ENCODE results near the gene SIX4.

The SIX4 gene

DNA sequence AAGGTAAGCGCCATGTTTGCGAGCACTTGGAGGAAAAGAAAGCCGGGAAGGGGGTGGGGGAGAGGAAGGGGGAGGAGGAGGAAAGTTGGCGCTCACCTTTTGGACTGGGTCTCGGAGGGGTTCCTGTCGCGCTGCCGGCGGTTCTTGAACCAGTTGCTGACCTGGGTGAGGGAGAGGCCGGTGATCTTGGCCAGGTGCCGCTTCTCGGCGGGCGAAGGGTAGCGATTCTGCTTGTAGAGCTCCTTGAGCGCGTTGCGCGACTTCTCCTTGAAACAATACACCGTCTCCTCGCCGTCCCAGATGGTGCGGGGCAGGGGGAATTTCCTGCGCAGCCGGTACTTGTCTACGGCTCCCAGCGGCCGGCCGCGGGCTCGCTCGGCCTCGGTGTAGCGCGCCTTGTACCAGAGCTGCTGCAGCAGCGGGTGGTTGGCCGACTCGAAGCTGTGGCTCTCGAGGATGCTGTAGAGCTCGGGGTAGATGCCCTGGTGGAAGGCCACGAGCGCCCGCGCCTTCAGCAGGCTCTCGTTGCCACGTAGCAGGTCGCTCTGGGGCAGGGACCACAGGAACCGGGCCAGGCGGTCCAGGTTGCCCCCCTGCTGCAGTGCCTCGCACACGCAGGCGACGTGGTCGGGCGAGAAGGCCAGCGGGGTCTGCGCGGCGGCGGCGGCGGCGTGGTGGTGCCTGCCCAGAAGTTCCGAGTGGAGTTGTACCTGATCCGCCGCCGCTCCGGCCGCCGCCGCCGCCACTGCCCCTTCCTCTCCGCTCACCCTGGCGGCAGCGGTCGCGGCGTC lies 840 bp downstream of the SIX4 start:
- Histone ChIP-seq H3K36me3 (replicated peaks) (peaks cover 9% of the 10 kb centered on the region), H3K27ac (peak overlapping the region; percentile 54), H3K4me3 (ENCODE audit: low read depth, low read length) (peak overlapping the region; percentile 92), H3K27me3 (replicated peaks) (no peaks in the 10 kb centered on the region)
- DNase-seq: peak; percentile 52
- TF ChIP-seq, protein P1, sequence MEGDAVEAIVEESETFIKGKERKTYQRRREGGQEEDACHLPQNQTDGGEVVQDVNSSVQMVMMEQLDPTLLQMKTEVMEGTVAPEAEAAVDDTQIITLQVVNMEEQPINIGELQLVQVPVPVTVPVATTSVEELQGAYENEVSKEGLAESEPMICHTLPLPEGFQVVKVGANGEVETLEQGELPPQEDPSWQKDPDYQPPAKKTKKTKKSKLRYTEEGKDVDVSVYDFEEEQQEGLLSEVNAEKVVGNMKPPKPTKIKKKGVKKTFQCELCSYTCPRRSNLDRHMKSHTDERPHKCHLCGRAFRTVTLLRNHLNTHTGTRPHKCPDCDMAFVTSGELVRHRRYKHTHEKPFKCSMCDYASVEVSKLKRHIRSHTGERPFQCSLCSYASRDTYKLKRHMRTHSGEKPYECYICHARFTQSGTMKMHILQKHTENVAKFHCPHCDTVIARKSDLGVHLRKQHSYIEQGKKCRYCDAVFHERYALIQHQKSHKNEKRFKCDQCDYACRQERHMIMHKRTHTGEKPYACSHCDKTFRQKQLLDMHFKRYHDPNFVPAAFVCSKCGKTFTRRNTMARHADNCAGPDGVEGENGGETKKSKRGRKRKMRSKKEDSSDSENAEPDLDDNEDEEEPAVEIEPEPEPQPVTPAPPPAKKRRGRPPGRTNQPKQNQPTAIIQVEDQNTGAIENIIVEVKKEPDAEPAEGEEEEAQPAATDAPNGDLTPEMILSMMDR (IDR thresholded peaks at IDR 0.05; ENCODE audit: low read depth, low read length, missing control alignments): no peak
- in situ Hi-C loops (cut with HindIII; ENCODE audit: low pct_ligation_motif_present, low sequenced_read_pairs): no loop called here

DNA sequence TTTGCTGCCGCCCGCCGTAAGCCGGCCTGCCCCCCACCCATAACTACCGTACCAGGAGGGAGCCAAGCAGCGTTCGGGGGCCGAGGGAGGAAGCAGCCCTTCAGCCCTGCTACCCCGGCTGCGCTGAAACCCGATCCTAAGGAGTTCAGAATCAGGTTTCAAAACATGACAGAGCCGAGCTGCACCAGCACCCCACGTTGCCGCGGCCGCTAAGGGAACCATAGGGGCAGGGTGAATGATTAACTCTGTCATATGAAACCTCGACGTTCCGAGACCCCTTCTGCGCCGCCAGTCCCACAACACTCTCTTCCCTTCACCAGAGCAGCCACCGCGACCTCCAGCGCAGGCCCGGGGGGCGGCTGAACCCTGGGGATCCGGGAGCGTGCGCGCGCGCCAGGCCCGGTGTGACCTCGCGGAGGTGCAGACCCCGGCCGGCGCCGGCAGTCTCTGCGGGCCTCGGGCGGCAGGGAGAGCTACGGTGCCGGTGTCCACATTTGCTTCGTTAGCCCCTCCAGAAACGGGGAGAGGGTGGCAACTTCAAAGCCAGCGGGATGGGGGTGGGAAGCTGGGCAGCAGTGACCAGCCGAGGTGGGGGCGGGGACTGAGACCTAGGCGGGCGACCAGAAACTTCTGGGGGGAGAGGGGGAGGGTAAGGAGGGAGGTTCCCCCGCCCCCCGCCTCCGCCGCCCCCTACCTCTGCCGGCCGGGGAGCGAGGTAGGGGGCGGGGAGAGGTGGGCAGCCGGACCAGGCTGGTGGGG lies 1.6 kb downstream of the SIX4 start:
- DNase-seq: peak; percentile 48
- H3K27ac ChIP-seq: peak overlapping the region; percentile 54

DNA sequence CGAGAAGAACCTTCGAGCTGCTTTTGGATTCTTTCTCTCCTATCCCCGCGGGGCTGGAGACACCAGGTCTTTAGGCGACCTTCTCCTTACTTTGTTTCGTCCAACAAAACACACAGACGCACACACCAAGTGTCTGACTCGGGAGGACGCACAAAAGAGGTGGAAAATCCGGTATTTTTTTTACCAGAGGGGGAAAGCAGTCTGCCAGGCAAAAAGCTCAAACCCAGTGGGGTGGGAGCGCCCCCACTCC lies 2.1 kb downstream of the SIX4 start:
- no peak for DNase-seq
- H3K27me3 ChIP-seq (replicated peaks): no peaks in the 10 kb centered on the region

More for the DNA sequence above, 1.6 kb downstream of the SIX4 start:
- TF ChIP-seq, protein P1 (IDR thresholded peaks at IDR 0.05; ENCODE audit: low read depth, low read length, missing control alignments): no peak
- Histone ChIP-seq H3K4me3 (ENCODE audit: low read depth, low read length) (peak overlapping the region; percentile 92), H3K27me3 (replicated peaks) (no peaks in the 10 kb centered on the region), H3K36me3 (replicated peaks) (peaks cover 9% of the 10 kb centered on the region)
- in situ Hi-C loops (cut with HindIII; ENCODE audit: low pct_ligation_motif_present, low sequenced_read_pairs): no loop called here

DNA sequence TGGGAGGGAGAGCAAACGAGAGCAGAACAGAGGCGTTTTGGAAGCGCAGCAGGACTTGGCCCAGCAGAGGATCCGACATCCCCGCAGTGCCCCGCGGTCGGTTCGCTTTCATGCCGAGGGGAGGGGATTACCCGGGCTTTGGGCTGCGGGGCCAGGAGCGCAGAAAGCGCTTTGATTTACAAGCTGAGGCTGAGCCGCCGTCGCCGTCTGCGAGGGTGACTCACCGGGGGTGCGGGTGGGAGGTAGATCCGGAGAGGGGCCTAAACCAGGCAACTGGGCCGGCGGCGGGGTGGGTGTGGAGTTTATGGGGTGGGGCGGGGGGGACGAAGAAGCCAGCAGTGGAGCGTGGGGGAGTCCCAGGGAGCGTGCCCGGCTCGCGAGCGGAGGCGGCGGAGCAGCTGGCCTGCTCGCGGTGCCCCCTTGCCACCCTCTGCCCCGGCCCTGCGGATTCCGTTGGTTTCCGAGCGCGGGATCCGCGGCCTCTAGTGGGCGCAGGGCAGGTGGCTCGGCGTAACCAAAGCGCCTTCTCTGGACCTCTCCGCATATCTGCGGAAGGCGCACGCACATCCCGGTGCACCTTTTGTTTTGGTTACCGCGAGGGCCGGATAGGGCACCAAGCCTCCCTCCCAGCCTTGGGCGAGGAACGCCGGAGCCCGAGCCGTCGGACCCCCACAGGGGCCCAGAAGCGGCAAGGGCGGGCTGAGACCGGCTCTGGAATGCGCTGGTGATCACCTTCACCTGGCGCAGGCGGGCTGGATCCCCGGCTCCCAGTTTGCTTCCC lies 2.6 kb downstream of the SIX4 start:
- Histone ChIP-seq H3K4me3 (ENCODE audit: low read depth, low read length) (peak overlapping the region; percentile 92), H3K27ac (peak overlapping the region; percentile 20), H3K36me3 (replicated peaks) (peaks cover 9% of the 10 kb centered on the region), H3K27me3 (replicated peaks) (no peaks in the 10 kb centered on the region)
- TF ChIP-seq, protein P1 (IDR thresholded peaks at IDR 0.05; ENCODE audit: low read depth, low read length, missing control alignments): peak; percentile 64
- peak; percentile 47 for DNase-seq
- in situ Hi-C loops (cut with HindIII; ENCODE audit: low pct_ligation_motif_present, low sequenced_read_pairs): no loop called here

More for the DNA sequence above, 2.1 kb downstream of the SIX4 start:
- H3K27ac ChIP-seq: peak overlapping the region; percentile 20
- TF ChIP-seq, protein P1 (IDR thresholded peaks at IDR 0.05; ENCODE audit: low read depth, low read length, missing control alignments): no peak
- peaks cover 9% of the 10 kb centered on the region for H3K36me3 ChIP-seq (replicated peaks)
- in situ Hi-C loops (cut with HindIII; ENCODE audit: low pct_ligation_motif_present, low sequenced_read_pairs): no loop called here
- H3K4me3 ChIP-seq (ENCODE audit: low read depth, low read length): peak overlapping the region; percentile 92

DNA sequence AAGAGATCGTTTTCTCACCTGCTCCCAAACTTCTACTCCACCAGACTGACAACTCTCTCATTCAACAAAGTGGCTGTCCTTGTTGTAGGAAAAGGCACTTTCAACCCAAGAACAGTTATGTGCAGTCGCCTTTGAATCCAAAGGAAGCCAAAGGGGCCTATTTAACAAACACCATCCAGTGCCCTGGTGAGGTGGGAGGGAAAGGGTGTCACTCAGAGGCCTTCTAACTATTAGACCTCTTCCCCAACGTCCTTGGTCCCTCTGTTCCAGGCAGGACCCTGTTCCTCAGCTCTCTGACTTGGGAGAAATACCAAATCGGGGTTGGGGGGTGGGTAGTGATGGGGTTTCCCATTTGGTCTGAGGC lies 3.2 kb downstream of the SIX4 start:
- TF ChIP-seq, protein P1 (IDR thresholded peaks at IDR 0.05; ENCODE audit: low read depth, low read length, missing control alignments): no peak
- Histone ChIP-seq H3K36me3 (replicated peaks) (peaks cover 9% of the 10 kb centered on the region), H3K27ac (no peak overlapping the region), H3K27me3 (replicated peaks) (no peaks in the 10 kb centered on the region), H3K4me3 (ENCODE audit: low read depth, low read length) (peak overlapping the region; percentile 92)
- in situ Hi-C loops (cut with HindIII; ENCODE audit: low pct_ligation_motif_present, low sequenced_read_pairs): no loop called here
- DNase-seq: no peak
